GM23338 (cell line): ENCODE results near the gene SLC17A7. TPM values are rescaled to one million over a fixed set of nuclear protein-coding genes. Genes with fewer than 3 reads are reported as not detected.

ENCODE experiments used
- ATAC-seq: fragments of 200-7000 bp; cut with Tn5 transposase; 3 replicates; pipeline ENCODE4 v1.9.1; 2020
- DNase-seq: peaks from one replicate; pipeline ENCODE4 v3.0.0-alpha.2; 2015; ENCODE audit warnings: low spot score
- H2AFZ ChIP-seq: fragments of 200-600 bp; sonication (generic); 2 replicates; pipeline ENCODE4 v1.8.0; 2016; ENCODE audit warnings: antibody characterized with exemption, mild to moderate bottlenecking, moderate library complexity
- H3F3A ChIP-seq: fragments of 200-600 bp; sonication (generic); replicated peaks from 2 replicates; pipeline ENCODE4 v1.8.0; 2017; ENCODE audit warnings: antibody characterized with exemption, mixed run types, low read depth
- H3K27ac ChIP-seq: fragments of 200-600 bp; sonication (generic); 2 replicates; pipeline ENCODE4 v1.6.1; 2016; ENCODE audit warnings: low read depth
- H3K27me3 ChIP-seq: fragments of 200-600 bp; sonication (generic); 2 replicates; pipeline ENCODE4 v1.8.0; 2016; ENCODE audit warnings: mild to moderate bottlenecking, mixed run types, moderate library complexity; ENCODE audit not compliant: insufficient read depth
- H3K36me3 ChIP-seq: fragments of 200-600 bp; sonication (generic); 2 replicates; pipeline ENCODE4 v1.8.0; 2016; ENCODE audit warnings: mild to moderate bottlenecking; ENCODE audit not compliant: insufficient read depth
- H3K4me1 ChIP-seq: fragments of 200-600 bp; sonication (generic); 2 replicates; pipeline ENCODE4 v1.8.0; 2016; ENCODE audit warnings: mild to moderate bottlenecking, moderate library complexity; ENCODE audit not compliant: insufficient read depth
- H3K4me2 ChIP-seq: fragments of 200-600 bp; sonication (generic); 2 replicates; pipeline ENCODE4 v1.7.1; 2017; ENCODE audit warnings: mixed run types
- H3K4me3 ChIP-seq: fragments of 200-600 bp; sonication (generic); 2 replicates; pipeline ENCODE4 v1.6.1; 2016; ENCODE audit warnings: mixed run types
- H3K79me2 ChIP-seq: fragments of 200-600 bp; sonication (generic); replicated peaks from 2 replicates; pipeline ENCODE4 v1.8.0; 2017; ENCODE audit warnings: mild to moderate bottlenecking; ENCODE audit not compliant: insufficient read depth
- H3K9me2 ChIP-seq: fragments of 200-600 bp; sonication (generic); 2 replicates; pipeline ENCODE4 v1.8.0; 2017; ENCODE audit not compliant: insufficient read depth
- H4K20me1 ChIP-seq: fragments of 200-600 bp; sonication (generic); replicated peaks from 2 replicates; pipeline ENCODE4 v1.8.0; 2017; ENCODE audit warnings: mild to moderate bottlenecking; ENCODE audit not compliant: insufficient read depth
- H3K27ac Mint-ChIP-seq: 2 replicates; pipeline ENCODE4 v1.8.0; 2020; ENCODE audit warnings: inconsistent platforms, mild to moderate bottlenecking, moderate library complexity, mixed read lengths
- H3K27me3 Mint-ChIP-seq: 3 replicates; pipeline ENCODE4 v1.8.0; 2022; ENCODE audit warnings: low read depth, mild to moderate bottlenecking, moderate library complexity, mixed read lengths, inconsistent platforms; ENCODE audit not compliant: insufficient read depth, poor library complexity
- H3K36me3 Mint-ChIP-seq: 3 replicates; pipeline ENCODE4 v1.8.0; 2021; ENCODE audit warnings: low read depth, mild to moderate bottlenecking, inconsistent platforms, moderate library complexity, mixed read lengths
- H3K4me1 Mint-ChIP-seq: 3 replicates; pipeline ENCODE4 v1.8.0; 2020; ENCODE audit warnings: mild to moderate bottlenecking, inconsistent platforms, mixed read lengths
- H3K4me3 Mint-ChIP-seq: 3 replicates; pipeline ENCODE4 v1.8.0; 2021; ENCODE audit warnings: moderate library complexity, mild to moderate bottlenecking, inconsistent platforms, mixed read lengths
- H3K9me3 Mint-ChIP-seq: 3 replicates; pipeline ENCODE4 v1.8.0; 2020; ENCODE audit warnings: moderate library complexity, mild to moderate bottlenecking, inconsistent platforms, mixed read lengths
- CREB1 ChIP-seq: fragments of 250-450 bp; sonication (Bioruptor Pico); IDR thresholded peaks from 2 replicates; pipeline ENCODE4 v1.5.0; 2020; ENCODE audit warnings: low read depth, mild to moderate bottlenecking, moderate library complexity
- EZH2 ChIP-seq: fragments of 200-600 bp; sonication (generic); IDR thresholded peaks from one replicate; pipeline ENCODE4 v1.8.0; 2017; ENCODE audit warnings: antibody characterized with exemption, mild to moderate bottlenecking, low read depth; ENCODE audit not compliant: unreplicated experiment
- EZH2phosphoT487 ChIP-seq: fragments of 200-600 bp; sonication (generic); IDR thresholded peaks from one replicate; pipeline ENCODE4 v1.8.1; 2018; ENCODE audit warnings: antibody characterized with exemption; ENCODE audit not compliant: unreplicated experiment
- JUNB ChIP-seq: IDR thresholded peaks from one replicate; pipeline ENCODE4 v1.6.1; 2016; ENCODE audit warnings: antibody characterized with exemption; ENCODE audit not compliant: unreplicated experiment
- NANOG ChIP-seq: IDR thresholded peaks from 2 replicates; pipeline ENCODE4 v1.6.1; 2016; ENCODE audit warnings: antibody characterized with exemption, borderline replicate concordance
- STAT1 ChIP-seq: IDR thresholded peaks from one replicate; pipeline ENCODE4 v1.6.1; 2016; ENCODE audit warnings: antibody characterized with exemption; ENCODE audit not compliant: unreplicated experiment
- ZNF331 ChIP-seq: fragments of 250-450 bp; sonication (Bioruptor Pico); IDR thresholded peaks from 2 replicates; pipeline ENCODE4 v1.5.0; 2020; ENCODE audit warnings: low read depth, mild to moderate bottlenecking, moderate library complexity
- polyA plus RNA-seq: library from polyadenylated mRNA; unstranded; fragments of >200 nt; fragmentation: Nextera tagmentation; extraction: Ambion mirVana; gene quantifications from 2 replicates; pipeline ENCODE4 v1.2.1, GENCODE V29; 2016
- total RNA-seq: library from RNA; depleted of rRNA; stranded (reverse); fragments of >200 nt; shearing (Covaris generic); gene quantifications from 2 replicates; pipeline ENCODE4 v1.2.3, GENCODE V29; 2014
- TF ChIP-seq, protein P1 (sequence below): IDR thresholded peaks from one replicate; pipeline ENCODE4 v1.6.1; 2018; ENCODE audit warnings: antibody characterized with exemption; ENCODE audit not compliant: unreplicated experiment
- TF ChIP-seq, protein P2 (sequence below): IDR thresholded peaks from 2 replicates; pipeline ENCODE4 v1.6.1; 2016; ENCODE audit warnings: antibody characterized with exemption
- TF ChIP-seq, protein P3 (sequence below): fragments of 250-450 bp; sonication (Bioruptor Pico); IDR thresholded peaks from 2 replicates; pipeline ENCODE4 v1.5.0; 2020; ENCODE audit warnings: mild to moderate bottlenecking, moderate library complexity
- TF ChIP-seq, protein P4 (sequence below), 2 experiments: fragments of 200-600 bp in 1 of 2; sonication (generic) in 1 of 2; conservative IDR thresholded peaks; 2 replicates each; pipeline versions ENCODE4 v1.5.1 to v1.6.1; 2016 to 2017; ENCODE audit warnings: antibody characterized with exemption in 2 of 2, low read depth in 2 of 2, mild to moderate bottlenecking in 2 of 2, moderate library complexity in 1 of 2

SLC17A7 gene
- total and polyA plus RNA-seq, 2 experiments from 2014 or later, result 0.90 to 1.5 TPM

DNA sequence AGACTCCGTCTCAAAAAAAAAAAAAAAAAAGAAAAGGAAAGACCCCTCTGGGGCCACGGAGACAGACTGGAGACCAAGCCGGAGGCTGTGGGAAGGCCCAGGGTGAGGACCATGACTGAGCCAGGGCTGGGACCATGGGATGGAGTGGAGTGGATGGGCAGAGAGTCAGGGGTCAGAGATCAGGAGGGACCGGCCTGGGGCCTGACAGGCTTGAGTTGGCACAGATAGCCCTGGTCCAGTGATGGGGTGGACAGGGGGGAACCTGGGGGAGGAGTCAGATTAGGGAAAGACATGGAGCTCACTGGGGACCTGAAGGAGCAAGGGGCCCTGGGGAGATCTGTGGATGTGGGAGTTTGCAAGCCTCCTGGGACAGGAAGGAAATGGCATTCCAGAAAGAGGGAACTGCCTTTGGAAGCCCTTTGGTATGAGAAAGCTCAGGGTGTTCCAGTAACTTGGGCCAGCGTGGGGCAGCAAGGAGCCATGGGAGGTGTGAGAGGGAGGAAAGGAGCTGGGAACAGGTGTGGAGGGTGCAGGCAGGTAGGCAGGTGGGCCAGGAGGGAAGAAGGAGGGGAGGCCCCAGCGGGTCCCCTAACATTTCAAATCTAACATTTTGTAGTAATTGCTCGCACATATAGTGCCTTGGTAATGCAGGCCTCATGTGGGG is 39.8 kb upstream of the SLC17A7 start (continued):
- TF ChIP-seq, protein P1, sequence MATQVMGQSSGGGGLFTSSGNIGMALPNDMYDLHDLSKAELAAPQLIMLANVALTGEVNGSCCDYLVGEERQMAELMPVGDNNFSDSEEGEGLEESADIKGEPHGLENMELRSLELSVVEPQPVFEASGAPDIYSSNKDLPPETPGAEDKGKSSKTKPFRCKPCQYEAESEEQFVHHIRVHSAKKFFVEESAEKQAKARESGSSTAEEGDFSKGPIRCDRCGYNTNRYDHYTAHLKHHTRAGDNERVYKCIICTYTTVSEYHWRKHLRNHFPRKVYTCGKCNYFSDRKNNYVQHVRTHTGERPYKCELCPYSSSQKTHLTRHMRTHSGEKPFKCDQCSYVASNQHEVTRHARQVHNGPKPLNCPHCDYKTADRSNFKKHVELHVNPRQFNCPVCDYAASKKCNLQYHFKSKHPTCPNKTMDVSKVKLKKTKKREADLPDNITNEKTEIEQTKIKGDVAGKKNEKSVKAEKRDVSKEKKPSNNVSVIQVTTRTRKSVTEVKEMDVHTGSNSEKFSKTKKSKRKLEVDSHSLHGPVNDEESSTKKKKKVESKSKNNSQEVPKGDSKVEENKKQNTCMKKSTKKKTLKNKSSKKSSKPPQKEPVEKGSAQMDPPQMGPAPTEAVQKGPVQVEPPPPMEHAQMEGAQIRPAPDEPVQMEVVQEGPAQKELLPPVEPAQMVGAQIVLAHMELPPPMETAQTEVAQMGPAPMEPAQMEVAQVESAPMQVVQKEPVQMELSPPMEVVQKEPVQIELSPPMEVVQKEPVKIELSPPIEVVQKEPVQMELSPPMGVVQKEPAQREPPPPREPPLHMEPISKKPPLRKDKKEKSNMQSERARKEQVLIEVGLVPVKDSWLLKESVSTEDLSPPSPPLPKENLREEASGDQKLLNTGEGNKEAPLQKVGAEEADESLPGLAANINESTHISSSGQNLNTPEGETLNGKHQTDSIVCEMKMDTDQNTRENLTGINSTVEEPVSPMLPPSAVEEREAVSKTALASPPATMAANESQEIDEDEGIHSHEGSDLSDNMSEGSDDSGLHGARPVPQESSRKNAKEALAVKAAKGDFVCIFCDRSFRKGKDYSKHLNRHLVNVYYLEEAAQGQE, result no peak
- TF ChIP-seq CREB1 (CRISPR knock-in tag), result no peak
- TF ChIP-seq ZNF331 (CRISPR knock-in tag), result no peak
- TF ChIP-seq NANOG, result no peak
- TF ChIP-seq, protein P2, sequence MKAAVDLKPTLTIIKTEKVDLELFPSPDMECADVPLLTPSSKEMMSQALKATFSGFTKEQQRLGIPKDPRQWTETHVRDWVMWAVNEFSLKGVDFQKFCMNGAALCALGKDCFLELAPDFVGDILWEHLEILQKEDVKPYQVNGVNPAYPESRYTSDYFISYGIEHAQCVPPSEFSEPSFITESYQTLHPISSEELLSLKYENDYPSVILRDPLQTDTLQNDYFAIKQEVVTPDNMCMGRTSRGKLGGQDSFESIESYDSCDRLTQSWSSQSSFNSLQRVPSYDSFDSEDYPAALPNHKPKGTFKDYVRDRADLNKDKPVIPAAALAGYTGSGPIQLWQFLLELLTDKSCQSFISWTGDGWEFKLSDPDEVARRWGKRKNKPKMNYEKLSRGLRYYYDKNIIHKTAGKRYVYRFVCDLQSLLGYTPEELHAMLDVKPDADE, result no peak

DNA sequence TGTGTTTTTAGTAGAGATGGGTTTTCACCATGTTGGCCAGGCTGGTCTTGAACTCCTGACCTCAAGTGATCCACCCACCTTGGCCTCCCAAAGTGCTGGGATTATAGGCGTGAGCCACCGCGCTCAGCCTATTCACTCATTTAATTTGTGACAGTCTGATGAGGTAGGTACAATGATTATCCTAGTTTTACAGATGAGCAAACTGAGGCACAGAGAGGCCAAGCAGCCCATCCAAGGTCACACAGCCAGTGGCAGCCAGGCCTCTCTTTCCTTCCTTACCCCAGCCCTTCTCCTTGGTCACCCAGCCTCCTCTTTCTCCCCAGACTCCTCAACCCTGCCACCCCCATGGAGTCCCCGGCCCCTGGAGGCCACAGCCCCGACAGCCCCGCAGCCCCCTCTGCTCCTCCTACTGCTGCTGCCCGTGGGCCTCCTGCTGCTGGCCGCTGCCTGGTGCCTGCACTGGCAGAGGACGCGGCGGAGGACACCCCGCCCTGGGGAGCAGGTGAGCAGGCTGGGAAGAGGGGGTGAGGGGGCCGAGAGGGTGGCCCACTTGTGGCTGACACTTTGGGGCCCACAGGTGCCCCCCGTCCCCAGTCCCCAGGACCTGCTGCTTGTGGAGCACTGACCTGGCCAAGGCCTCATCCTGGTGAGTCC is 38.8 kb upstream of the SLC17A7 start:
- no peaks in the 10 kb centered on the region for H3K36me3 Mint-ChIP-seq
- no peak overlapping the region for H3K4me2 ChIP-seq
- H4K20me1 ChIP-seq, result no peaks in the 10 kb centered on the region
- no peak overlapping the region for H2AFZ ChIP-seq
- H3K27ac ChIP-seq, result no peak overlapping the region
- H3K4me1 ChIP-seq, result peaks cover 5% of the 10 kb centered on the region; the same call in 1 of the 2 replicates
- no peak overlapping the region for H3K4me3 ChIP-seq
- no peaks in the 10 kb centered on the region for H3K9me2 ChIP-seq
- H3K4me1 Mint-ChIP-seq, result peaks cover 16% of the 10 kb centered on the region; the same call in 2 of the 3 replicates
- peaks cover 3% of the 10 kb centered on the region; the same call in 2 of the 3 replicates for H3K9me3 Mint-ChIP-seq
- H3K27me3 Mint-ChIP-seq, result peaks cover 27% of the 10 kb centered on the region
- no peaks in the 10 kb centered on the region for H3K27me3 ChIP-seq
- H3K27ac Mint-ChIP-seq, result no peak overlapping the region
- no peaks in the 10 kb centered on the region for H3K36me3 ChIP-seq
- ATAC-seq, result no peak
- DNase-seq, result no peak
- H3K79me2 ChIP-seq, result no peaks in the 10 kb centered on the region
- H3K4me3 Mint-ChIP-seq, result no peak overlapping the region
- H3F3A ChIP-seq, result peaks cover 6% of the 10 kb centered on the region; the same call in 1 of the 2 replicates
- no peak for TF ChIP-seq STAT1
- TF ChIP-seq, protein P3, sequence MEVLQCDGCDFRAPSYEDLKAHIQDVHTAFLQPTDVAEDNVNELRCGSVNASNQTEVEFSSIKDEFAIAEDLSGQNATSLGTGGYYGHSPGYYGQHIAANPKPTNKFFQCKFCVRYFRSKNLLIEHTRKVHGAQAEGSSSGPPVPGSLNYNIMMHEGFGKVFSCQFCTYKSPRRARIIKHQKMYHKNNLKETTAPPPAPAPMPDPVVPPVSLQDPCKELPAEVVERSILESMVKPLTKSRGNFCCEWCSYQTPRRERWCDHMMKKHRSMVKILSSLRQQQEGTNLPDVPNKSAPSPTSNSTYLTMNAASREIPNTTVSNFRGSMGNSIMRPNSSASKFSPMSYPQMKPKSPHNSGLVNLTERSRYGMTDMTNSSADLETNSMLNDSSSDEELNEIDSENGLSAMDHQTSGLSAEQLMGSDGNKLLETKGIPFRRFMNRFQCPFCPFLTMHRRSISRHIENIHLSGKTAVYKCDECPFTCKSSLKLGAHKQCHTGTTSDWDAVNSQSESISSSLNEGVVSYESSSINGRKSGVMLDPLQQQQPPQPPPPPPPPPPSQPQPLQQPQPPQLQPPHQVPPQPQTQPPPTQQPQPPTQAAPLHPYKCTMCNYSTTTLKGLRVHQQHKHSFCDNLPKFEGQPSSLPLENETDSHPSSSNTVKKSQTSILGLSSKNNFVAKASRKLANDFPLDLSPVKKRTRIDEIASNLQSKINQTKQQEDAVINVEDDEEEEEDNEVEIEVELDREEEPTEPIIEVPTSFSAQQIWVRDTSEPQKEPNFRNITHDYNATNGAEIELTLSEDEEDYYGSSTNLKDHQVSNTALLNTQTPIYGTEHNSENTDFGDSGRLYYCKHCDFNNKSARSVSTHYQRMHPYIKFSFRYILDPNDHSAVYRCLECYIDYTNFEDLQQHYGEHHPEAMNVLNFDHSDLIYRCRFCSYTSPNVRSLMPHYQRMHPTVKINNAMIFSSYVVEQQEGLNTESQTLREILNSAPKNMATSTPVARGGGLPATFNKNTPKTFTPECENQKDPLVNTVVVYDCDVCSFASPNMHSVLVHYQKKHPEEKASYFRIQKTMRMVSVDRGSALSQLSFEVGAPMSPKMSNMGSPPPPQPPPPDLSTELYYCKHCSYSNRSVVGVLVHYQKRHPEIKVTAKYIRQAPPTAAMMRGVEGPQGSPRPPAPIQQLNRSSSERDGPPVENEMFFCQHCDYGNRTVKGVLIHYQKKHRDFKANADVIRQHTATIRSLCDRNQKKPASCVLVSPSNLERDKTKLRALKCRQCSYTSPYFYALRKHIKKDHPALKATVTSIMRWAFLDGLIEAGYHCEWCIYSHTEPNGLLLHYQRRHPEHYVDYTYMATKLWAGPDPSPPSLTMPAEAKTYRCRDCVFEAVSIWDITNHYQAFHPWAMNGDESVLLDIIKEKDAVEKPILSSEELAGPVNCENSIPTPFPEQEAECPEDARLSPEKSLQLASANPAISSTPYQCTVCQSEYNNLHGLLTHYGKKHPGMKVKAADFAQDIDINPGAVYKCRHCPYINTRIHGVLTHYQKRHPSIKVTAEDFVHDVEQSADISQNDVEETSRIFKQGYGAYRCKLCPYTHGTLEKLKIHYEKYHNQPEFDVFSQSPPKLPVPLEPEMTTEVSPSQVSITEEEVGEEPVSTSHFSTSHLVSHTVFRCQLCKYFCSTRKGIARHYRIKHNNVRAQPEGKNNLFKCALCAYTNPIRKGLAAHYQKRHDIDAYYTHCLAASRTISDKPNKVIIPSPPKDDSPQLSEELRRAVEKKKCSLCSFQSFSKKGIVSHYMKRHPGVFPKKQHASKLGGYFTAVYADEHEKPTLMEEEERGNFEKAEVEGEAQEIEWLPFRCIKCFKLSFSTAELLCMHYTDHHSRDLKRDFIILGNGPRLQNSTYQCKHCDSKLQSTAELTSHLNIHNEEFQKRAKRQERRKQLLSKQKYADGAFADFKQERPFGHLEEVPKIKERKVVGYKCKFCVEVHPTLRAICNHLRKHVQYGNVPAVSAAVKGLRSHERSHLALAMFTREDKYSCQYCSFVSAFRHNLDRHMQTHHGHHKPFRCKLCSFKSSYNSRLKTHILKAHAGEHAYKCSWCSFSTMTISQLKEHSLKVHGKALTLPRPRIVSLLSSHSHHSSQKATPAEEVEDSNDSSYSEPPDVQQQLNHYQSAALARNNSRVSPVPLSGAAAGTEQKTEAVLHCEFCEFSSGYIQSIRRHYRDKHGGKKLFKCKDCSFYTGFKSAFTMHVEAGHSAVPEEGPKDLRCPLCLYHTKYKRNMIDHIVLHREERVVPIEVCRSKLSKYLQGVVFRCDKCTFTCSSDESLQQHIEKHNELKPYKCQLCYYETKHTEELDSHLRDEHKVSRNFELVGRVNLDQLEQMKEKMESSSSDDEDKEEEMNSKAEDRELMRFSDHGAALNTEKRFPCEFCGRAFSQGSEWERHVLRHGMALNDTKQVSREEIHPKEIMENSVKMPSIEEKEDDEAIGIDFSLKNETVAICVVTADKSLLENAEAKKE (CRISPR knock-in tag), result no peak
- no peak for TF ChIP-seq NANOG
- TF ChIP-seq EZH2, result no peak
- no peak for TF ChIP-seq CREB1 (CRISPR knock-in tag)
- TF ChIP-seq, protein P4, sequence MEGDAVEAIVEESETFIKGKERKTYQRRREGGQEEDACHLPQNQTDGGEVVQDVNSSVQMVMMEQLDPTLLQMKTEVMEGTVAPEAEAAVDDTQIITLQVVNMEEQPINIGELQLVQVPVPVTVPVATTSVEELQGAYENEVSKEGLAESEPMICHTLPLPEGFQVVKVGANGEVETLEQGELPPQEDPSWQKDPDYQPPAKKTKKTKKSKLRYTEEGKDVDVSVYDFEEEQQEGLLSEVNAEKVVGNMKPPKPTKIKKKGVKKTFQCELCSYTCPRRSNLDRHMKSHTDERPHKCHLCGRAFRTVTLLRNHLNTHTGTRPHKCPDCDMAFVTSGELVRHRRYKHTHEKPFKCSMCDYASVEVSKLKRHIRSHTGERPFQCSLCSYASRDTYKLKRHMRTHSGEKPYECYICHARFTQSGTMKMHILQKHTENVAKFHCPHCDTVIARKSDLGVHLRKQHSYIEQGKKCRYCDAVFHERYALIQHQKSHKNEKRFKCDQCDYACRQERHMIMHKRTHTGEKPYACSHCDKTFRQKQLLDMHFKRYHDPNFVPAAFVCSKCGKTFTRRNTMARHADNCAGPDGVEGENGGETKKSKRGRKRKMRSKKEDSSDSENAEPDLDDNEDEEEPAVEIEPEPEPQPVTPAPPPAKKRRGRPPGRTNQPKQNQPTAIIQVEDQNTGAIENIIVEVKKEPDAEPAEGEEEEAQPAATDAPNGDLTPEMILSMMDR (conservative IDR thresholded peaks at IDR 0.05; ENCODE audit: low read depth in 2 of 2), result no peak
- TF ChIP-seq EZH2phosphoT487, result no peak
- no peak for TF ChIP-seq JUNB
